Body of pancreas (tissue), 4 donors: ENCODE data around the gene MRRF.

Experiments
- POLR2A ChIP-seq, 3 donors: fragments of 450-650 bp; IDR thresholded peaks; one replicate each; pipeline ENCODE4 v1.6.1; 2016; ENCODE audit warnings: antibody characterized with exemption in 3 of 3, mild to moderate bottlenecking in 2 of 3
- TF ChIP-seq, protein P1 (sequence below), 7 experiments: fragments of 450-650 bp in 4 of 7; fragments of 200-600 bp in 3 of 7; sonication (generic) in 3 of 7; IDR thresholded peaks; one replicate each; pipeline ENCODE4 v1.5.1; 2016 to 2019; ENCODE audit warnings: antibody characterized with exemption in 7 of 7

DNA sequence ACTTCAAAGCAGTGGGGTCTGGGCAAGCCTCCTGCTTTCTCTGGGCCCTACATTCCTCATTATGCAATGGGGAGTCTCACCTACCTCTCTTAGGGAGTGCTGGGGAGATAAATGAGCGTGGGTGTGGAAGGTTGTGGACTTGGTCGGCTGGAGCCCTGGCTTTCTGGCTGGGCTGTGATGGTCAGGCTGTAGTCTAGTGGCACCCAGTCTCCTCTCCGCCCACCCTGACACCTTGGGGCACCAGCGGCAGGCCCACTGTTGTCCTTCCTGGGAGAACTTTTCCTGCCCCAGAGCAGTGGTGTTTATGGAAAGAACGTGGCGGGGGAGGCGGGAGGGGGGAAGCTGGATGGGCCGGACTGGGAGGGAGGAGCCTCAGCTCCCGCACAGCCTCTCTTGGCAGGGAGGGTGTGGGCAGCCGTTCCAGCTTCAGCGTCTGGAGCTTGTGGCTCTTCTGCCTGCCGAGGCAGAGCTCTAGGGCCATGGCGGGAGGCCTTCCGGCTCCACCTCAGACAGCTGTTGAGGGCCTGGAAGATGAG lies 110.3 kb downstream of the MRRF start:
- TF ChIP-seq POLR2A (IDR thresholded peaks at IDR 0.05), result no peak
- TF ChIP-seq, protein P1, sequence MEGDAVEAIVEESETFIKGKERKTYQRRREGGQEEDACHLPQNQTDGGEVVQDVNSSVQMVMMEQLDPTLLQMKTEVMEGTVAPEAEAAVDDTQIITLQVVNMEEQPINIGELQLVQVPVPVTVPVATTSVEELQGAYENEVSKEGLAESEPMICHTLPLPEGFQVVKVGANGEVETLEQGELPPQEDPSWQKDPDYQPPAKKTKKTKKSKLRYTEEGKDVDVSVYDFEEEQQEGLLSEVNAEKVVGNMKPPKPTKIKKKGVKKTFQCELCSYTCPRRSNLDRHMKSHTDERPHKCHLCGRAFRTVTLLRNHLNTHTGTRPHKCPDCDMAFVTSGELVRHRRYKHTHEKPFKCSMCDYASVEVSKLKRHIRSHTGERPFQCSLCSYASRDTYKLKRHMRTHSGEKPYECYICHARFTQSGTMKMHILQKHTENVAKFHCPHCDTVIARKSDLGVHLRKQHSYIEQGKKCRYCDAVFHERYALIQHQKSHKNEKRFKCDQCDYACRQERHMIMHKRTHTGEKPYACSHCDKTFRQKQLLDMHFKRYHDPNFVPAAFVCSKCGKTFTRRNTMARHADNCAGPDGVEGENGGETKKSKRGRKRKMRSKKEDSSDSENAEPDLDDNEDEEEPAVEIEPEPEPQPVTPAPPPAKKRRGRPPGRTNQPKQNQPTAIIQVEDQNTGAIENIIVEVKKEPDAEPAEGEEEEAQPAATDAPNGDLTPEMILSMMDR (IDR thresholded peaks at IDR 0.05), result no peak
